Psoas muscle (tissue), 8 donors: Measurements from ENCODE around the gene SLC12A8. TPM values are rescaled to one million over a fixed set of nuclear protein-coding genes. Genes with fewer than 3 reads are reported as not detected.

ENCODE experiments used
- ATAC-seq, 4 donors: fragments of 200-7000 bp; cut with Tn5 transposase; one replicate each; pipeline ENCODE4 v1.9.1; 2020; ENCODE audit warnings: moderate library complexity in 3 of 4, mild to moderate bottlenecking in 2 of 4
- DNase-seq, 2 donors: peaks; one replicate each; pipeline ENCODE4 v3.0.0-alpha.2; 2020
- H3K27ac ChIP-seq: fragments of 200-600 bp; one replicate; pipeline ENCODE4 v1.8.0; 2022
- H3K27me3 ChIP-seq, 3 donors: fragments of 200-600 bp in 1 of 3; one replicate each; pipeline versions ENCODE4 v1.6.1 to v1.8.0; 2013 to 2022; ENCODE audit warnings: low read length in 2 of 3, mild to moderate bottlenecking in 2 of 3, moderate library complexity in 1 of 3; ENCODE audit not compliant: insufficient read depth in 3 of 3
- H3K36me3 ChIP-seq, 2 donors: fragments of 200-600 bp in 1 of 2; one replicate each; pipeline versions ENCODE4 v1.6.1 to v1.8.0; 2013 to 2022; ENCODE audit warnings: low read depth in 1 of 2, mild to moderate bottlenecking in 1 of 2, moderate library complexity in 1 of 2; ENCODE audit not compliant: insufficient read depth in 1 of 2
- H3K4me1 ChIP-seq: fragments of 200-600 bp; one replicate; pipeline ENCODE4 v1.8.0; 2022
- H3K4me3 ChIP-seq: fragments of 200-600 bp; one replicate; pipeline ENCODE4 v1.8.0; 2022; ENCODE audit warnings: mild to moderate bottlenecking
- H3K9me3 ChIP-seq: fragments of 200-600 bp; one replicate; pipeline ENCODE4 v1.8.0; 2022
- CTCF ChIP-seq: fragments of 200-600 bp; IDR thresholded peaks from one replicate; pipeline ENCODE4 v1.8.0; 2022; ENCODE audit warnings: antibody characterized with exemption
- WGBS, 3 donors: extraction: QIAGEN DNeasy Blood & Tissue Kit; methylation state at CpG; one replicate each; pipeline versions ENCODE4 v1.1.6 to v1.1.7; 2013; 5-methylcytosine and 5-hydroxymethylcytosine counted together
- intact Hi-C, 2 donors: fragments of 100-400 bp; cut with DNase I; formaldehyde crosslinking; loops; one replicate each; pipeline versions ENCODE4 v1.11.0 to v1.14.2; 2022
- polyA plus RNA-seq, 3 donors: library from polyadenylated mRNA; stranded (reverse); fragments of 200-250 nt; gene quantifications; one replicate each; pipeline ENCODE4 v1.2.3, GENCODE V29; 2013
- total RNA-seq, 4 donors: library from RNA; stranded (reverse); fragmentation: NEBNext Ultra II Directional in 2 of 4; extraction: Animal tissue kit (Norgen Biotek cat#: 25700) in 2 of 4; gene quantifications; one replicate each; pipeline versions ENCODE4 v1.2.1 to v1.2.4, GENCODE V29; 2021 to 2023
- donor health status: healthy with polysubstance abuse.
- donor health status: DM: no; HTN: no; CAD: no; lungs with moderate emphysema.
- donor health status: Bipolar disorder and iron deficiency.
- donor health status: healthy.
- donor health status: DM: yes; HTN: yes; CAD: no.
- donor health status: DM: no; HTN: no; CAD: no.
- donor health status: DM: no; HTN: no; CAD: no.
- donor health status: DM: yes; HTN: yes; CAD: no.

SLC12A8 gene
- total and polyA plus RNA-seq, 7 donors, result 0.06 to 0.93 (median 0.33) TPM; not detected in 1

- intact Hi-C loops, result no loop called here
- no peak for TF ChIP-seq CTCF
- no peaks in the 10 kb centered on the region for H3K9me3 ChIP-seq
- H3K27me3 ChIP-seq, result no peaks in the 10 kb centered on the region
- ATAC-seq (no peak), DNase-seq (no peak)
- WGBS, 3 donors, result 92 to 97% (median 93%) methylated on average over 3 of the region's 3 CpGs
- H3K36me3 ChIP-seq, result no peaks in the 10 kb centered on the region
- peaks cover 53% of the 10 kb centered on the region for H3K4me1 ChIP-seq
- no peak overlapping the region for H3K4me3 ChIP-seq
- no peak overlapping the region for H3K27ac ChIP-seq
Measured at GRCh38 chr3:125058959-125059358, 153.6 kb downstream of the SLC12A8 start.

- no peaks in the 10 kb centered on the region for H3K9me3 ChIP-seq
- peaks cover 54% of the 10 kb centered on the region for H3K4me1 ChIP-seq
- no peaks in the 10 kb centered on the region for H3K27me3 ChIP-seq
- H3K4me3 ChIP-seq, result no peak overlapping the region
- TF ChIP-seq CTCF, result no peak
- no peak overlapping the region for H3K27ac ChIP-seq
- no peak for DNase-seq
- no peak for ATAC-seq
- no peaks in the 10 kb centered on the region for H3K36me3 ChIP-seq
- intact Hi-C loops, result no loop called here
- whole genome bisulfite sequencing, 3 donors, result 84 to 98% (median 89%) methylated on average over 3 of the region's 3 CpGs
Measured at GRCh38 chr3:125058529-125058928, 154.0 kb downstream of the SLC12A8 start.

- 73 to 88% (median 82%) methylated on average over 3 of the region's 3 CpGs for WGBS, 3 donors
- Histone ChIP-seq H3K4me3 (no peak overlapping the region), H3K4me1 (peaks cover 54% of the 10 kb centered on the region), H3K27me3 (no peaks in the 10 kb centered on the region), H3K36me3 (no peaks in the 10 kb centered on the region), H3K9me3 (no peaks in the 10 kb centered on the region), H3K27ac (peak overlapping the region; percentile 80)
- DNase-seq (no peak), ATAC-seq (peak; percentile 41 to 54 (median 54))
- no peak for TF ChIP-seq CTCF
- intact Hi-C loops, result no loop called here
Measured at GRCh38 chr3:125057186-125057850, 155.2 kb downstream of the SLC12A8 start.

GRCh38 chr3:125055913-125056745, 156.4 kb downstream of the SLC12A8 start, which contains the start of gene HEG1:
TSS of gene HEG1 (minus strand) at chr3:125055997. CDS start at chr3:125055890, 107 bp downstream.
- WGBS, 3 donors, result 1 to 2% (median 1%) methylated on average over 41 to 67 of the region's 67 CpGs
- H3K27me3 ChIP-seq, result no peaks in the 10 kb centered on the region
- H3K9me3 ChIP-seq, result no peaks in the 10 kb centered on the region
- ATAC-seq, result peak; percentile 88 to 93 (median 90)
- peaks cover 51% of the 10 kb centered on the region for H3K4me1 ChIP-seq
- intact Hi-C loops, result no loop called here
- H3K27ac ChIP-seq, result peak within 1 kb of the TSS; percentile 80
- peak within 1 kb of the TSS; percentile 87 for H3K4me3 ChIP-seq
- H3K36me3 ChIP-seq, result no peaks in the 10 kb centered on the region
- peak; percentile 91 to 94 for DNase-seq
- no peak for TF ChIP-seq CTCF
